Astrocyte of the hippocampus (primary cell): ENCODE measurements around the gene KCNF1.

ENCODE experiments used
- DNase-seq: peaks from one replicate; pipeline ENCODE4 v3.0.0; 2011; ENCODE audit warnings: low read depth, low spot score

Gene KCNF1, protein sequence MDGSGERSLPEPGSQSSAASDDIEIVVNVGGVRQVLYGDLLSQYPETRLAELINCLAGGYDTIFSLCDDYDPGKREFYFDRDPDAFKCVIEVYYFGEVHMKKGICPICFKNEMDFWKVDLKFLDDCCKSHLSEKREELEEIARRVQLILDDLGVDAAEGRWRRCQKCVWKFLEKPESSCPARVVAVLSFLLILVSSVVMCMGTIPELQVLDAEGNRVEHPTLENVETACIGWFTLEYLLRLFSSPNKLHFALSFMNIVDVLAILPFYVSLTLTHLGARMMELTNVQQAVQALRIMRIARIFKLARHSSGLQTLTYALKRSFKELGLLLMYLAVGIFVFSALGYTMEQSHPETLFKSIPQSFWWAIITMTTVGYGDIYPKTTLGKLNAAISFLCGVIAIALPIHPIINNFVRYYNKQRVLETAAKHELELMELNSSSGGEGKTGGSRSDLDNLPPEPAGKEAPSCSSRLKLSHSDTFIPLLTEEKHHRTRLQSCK

DNA sequence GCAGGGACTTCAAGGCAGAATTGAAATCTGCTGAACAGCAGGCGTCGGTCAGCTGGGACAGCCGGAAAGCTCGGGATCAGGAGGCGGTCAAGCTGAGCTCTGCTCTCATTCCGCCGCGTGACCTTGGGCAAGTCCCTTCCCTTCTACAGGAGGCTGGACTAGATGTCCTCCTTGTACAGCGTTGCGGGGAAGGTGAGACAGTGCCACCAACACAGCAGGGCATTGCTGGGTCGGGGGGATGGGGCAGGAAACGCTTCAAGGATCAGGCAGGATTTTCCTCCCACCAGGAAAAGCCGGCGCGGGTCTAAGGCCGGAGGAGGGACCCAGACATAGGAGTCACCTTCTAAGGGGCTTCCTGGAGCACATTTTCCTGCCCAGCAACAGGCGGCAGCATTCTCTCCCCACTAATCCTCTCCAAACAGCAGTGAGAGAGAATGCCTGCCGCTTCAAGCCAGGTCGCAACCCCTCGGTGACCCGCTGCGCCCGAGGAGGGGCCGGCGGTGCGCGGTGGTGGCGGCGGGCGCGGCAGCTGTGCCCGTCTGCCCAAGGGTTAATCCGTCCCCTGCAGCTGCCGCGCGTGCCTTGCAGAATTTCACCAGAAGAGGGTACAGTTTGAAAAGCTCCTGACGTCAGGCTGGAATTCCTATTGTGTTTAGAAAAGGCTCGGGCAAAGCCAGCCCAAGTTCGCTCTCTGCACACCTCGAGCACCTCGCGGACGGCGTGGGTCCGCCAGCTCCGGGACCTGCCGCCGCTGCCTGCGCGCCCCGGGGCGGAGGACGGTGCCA, at the start of gene KCNF1:
KCNF1 (plus strand) TSS at position 644 of the 785 bp plus-strand sequence. CDS start 493 bp downstream, outside the sequence.
- DNase-seq: peak; percentile 88

GRCh38 chr2:10862330-10862729, 49.4 kb upstream of the KCNF1 start:
- no peak for DNase-seq

GRCh38 chr2:10863047-10863446, 48.7 kb upstream of the KCNF1 start:
- DNase-seq: no peak

DNA sequence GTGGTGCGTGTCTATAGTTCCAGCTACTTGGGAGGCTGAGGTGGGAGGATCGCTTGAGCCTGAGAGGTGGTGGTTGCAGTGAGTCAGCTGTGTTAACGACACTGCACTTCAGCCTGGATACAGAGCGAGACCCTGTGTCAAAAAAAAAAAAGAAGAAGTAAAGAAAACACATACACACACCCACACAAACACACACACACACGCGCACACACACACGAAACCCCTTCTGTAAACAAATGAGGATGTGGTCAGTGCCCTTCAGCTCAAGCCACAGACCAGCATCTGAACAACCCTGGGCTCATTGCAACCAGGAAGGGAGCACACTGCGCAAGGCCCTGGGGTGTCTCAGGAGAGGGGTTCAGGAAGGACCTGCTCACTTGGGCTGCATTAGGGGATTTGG, 47.9 kb upstream of the KCNF1 start:
- DNase-seq: peak; percentile 38

GRCh38 chr2:10864251-10864650, 47.5 kb upstream of the KCNF1 start:
- peak; percentile 26 for DNase-seq

DNA sequence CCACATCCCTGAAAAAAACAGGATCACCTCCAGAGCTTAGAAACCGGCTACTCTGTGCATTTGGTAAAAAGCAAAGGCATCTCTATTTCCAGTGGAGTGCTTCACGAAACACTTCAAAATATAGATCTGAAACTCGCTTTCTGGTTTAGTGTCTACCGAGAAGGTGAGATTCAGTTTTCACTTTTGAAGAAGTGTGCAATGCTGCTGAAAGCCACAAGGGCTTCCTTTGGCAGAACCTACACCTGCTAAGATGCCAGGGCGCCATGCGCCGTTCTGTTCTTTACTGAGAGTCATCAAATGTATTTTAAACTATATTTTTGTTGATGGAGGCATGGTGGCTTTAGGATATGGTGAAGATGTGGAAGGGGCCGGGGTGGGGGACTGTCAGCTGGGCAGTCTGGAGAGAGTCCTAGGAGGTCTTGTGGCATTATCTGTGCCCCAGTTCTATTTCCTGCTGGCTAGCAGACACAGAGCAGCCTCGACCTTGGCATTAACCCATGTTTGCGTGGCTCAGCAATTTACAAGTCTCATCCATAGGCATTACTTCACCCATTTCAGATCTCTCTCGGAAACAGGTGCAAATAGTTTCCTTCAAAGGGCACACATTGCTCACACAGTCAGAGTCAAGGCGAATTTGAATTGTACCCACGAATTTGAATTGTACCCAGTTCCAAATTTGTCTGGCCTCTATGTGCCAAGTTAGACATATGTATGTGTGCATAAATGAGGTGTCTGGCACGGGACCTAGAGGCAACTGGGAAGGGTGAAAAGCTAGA, 46.7 kb upstream of the KCNF1 start:
- no peak for DNase-seq

DNA sequence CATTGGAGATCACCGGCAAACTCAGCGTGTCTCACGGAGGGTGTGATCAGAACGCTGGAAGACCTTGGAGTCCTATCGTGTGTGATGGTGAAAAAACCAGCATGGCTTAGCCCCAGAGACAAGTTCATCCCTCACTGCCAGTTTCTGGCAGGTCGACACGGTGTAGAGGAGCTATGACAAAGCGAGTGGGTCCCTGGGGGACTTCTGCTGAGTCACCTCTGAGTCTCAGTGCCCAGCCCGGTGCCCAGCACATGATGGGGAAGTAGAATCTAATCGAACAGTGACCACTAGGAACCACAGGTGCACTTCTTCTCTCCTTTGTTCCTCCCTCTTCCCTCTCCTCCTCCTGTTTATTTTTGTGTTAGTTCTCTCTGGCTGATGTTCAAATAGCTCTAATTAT, 45.9 kb upstream of the KCNF1 start:
- DNase-seq: no peak

GRCh38 chr2:10867692-10868420, 43.9 kb upstream of the KCNF1 start:
- no peak for DNase-seq

GRCh38 chr2:10868465-10869314, 43.0 kb upstream of the KCNF1 start:
- peak; percentile 60 for DNase-seq

GRCh38 chr2:10871978-10872377, 39.8 kb upstream of the KCNF1 start:
- no peak for DNase-seq

DNA sequence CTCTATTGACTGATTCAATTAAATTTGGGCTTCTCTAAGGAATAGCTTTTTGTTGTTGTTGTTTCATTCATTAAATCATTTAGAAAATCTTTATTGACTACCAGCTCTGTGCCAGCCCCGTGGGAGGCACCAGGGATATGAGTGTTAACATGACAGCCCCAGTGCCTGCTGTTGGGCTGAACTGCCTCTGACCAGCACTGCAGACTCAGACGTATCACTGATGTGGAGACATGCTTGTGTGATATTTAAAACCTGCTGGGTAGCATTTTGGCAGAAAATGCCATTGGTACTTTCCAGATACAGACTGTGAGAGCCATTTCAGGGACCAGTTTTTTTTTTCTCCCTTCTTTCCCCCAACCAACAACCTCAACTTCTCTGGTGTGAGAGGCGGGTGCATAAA, 38.6 kb upstream of the KCNF1 start:
- DNase-seq: no peak

DNA sequence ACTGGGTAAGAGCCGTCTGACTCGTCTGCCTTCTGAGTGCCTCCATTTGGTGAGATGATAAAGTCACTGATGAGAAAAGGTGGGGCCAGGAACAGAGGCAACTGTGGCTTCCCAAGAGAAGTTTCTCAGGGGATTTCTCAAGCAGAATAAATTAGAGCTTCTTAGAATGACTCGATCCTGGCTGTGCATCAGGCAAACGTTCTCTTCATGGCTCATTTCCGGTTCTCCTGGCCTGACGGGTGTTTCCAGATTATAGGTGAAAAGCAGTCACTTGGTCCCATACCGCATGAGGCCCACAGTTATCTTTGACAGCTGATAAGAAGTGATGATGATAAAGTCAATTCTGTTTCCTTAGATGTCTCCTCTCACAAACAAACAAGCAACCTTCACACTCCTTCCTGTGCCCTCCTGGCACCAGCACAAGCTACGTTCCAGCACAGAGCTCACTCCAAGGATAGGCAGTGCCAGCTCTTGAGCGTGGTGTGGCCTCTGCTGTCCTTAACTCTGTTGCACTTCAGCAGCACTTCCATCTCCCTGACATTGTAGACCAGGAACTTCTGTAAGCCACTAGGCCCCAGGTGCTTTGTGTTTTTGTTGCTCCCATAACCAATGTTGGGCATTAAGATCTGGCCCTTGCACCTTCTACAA, 37.8 kb upstream of the KCNF1 start:
- peak; percentile 25 for DNase-seq

DNA sequence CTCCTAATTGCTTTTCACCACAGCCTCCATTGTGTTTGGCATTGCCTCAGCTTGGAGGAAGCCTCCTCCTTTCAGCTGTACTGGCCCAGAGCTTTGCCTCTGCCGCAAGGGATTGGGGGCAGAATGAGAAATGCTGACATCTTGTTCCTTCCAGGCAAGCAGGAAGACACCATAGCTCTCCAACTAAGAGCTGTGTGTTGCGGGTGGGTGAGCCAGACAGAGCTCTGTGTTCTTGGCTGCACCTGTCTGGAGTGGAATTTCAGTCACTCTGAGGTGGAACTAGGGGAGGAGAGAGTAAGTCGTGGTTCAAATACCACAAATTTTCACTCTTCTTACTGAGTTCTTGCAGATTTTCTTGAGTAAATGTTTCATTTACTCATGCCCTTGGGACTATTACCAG, 36.6 kb upstream of the KCNF1 start:
- no peak for DNase-seq

- DNase-seq: no peak
Measured at GRCh38 chr2:10876394-10876793, 35.3 kb upstream of the KCNF1 start.

DNA sequence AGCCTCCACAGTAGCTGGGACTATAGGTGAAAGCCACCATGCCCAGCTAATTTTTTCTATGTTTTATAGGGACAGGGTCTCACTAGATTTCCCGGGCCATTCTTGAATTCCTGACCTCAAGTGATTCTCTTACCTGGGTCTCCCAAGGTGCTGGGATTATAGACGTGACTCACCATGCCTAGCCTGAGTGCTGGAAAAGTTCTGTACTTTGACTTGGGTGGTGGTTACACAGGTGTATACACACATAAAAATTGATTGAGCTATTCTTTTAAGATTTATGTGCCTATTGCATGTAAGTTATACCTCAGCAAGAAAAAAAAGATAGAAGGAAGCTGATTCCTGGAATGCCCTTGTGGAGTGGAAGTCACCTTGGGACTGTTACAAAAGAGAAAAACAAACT, 34.8 kb upstream of the KCNF1 start:
- no peak for DNase-seq

- no peak for DNase-seq
Measured at GRCh38 chr2:10877651-10878111, 34.1 kb upstream of the KCNF1 start.

DNA sequence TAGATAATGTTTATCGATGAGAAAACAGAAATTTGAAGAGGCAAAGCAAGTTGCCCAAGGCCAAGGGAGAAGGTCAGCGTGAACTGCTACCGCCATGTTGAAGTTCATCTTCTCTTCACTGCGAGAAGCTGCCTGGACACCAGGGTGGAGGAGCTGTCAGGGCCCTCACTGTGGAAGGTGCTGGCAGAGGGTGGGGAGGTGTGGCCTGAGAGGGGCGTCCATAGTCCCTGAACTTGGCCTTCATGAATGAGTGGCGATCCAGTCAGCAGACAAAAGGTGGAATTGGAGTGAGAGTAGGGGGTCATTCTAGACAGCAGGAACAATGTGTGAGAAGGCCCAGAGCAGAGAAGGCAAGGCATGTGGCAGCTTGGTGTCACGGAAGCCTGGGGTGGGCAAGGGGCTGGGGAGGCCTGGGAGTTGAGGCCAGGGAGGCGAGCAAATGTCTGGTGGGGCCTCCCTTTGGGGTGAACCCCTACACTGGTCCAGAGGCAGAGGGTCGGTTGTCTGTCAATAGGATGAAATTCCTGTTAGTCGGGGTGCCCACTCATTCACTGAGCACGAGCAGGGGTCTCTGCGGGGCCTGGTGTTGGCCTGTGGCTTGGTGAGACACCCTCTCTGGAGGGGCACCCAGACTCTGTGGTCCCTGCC, 33.3 kb upstream of the KCNF1 start:
- no peak for DNase-seq

GRCh38 chr2:10879159-10879558, 32.6 kb upstream of the KCNF1 start:
- no peak for DNase-seq
